ENCODE results near the gene ATP5PF. TPM values are rescaled to one million over a fixed set of nuclear protein-coding genes. Genes with fewer than 3 reads are reported as not detected.
A peak's percentile ranks its signal among the peaks of the same experiment; 100 is the strongest.
"Not testable (repeated sequence)": the region's sequence is repeated elsewhere in the genome, so short reads cannot be mapped to it uniquely, and the experiment has no call there.

ATP5PF gene
- total RNA-seq, 2 donors from 2014 or later, result 52.1 to 124 TPM

DNA sequence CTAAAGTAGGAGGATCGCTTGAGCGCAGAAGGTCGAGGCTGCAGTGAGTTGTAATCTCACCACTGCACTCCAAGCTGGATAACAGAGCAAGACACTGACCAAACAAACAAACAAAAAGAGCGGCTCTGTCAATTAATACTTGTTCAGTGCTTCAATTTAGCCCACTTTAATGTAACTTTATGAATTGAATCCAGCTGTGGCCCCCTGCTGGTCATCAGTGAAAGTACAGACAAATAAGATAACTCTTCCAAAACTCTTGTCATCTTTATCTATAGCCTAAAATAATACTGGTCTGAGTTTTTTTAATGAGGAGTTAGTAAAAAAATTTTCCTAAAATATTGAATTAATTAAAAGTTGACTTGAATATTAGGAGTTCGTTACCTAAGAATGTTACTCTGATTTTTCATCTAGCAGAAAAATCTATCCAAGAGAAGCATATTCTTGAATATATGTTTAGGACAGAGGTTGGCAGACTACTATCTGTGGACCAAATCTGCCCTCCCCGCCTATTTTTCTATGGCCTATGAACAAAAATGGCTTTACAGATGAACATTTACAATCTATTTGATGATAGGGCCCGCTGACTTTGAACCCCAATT, 26.1 kb downstream of the ATP5PF start:
- Mint-ChIP-seq H3K4me3 (no peak overlapping the region), H3K27ac (no peak overlapping the region), H3K27me3 (no peaks in the 10 kb centered on the region), H3K36me3 (no peaks in the 10 kb centered on the region), H3K4me1 (ENCODE audit: low read depth in 2 of 2) (peaks cover 7 to 8% of the 10 kb centered on the region in 2 donors), H3K9me3 (no peaks in the 10 kb centered on the region)
- ATAC-seq, result no peak
- peak; percentile 65 for DNase-seq (ENCODE audit: low spot score)

DNA sequence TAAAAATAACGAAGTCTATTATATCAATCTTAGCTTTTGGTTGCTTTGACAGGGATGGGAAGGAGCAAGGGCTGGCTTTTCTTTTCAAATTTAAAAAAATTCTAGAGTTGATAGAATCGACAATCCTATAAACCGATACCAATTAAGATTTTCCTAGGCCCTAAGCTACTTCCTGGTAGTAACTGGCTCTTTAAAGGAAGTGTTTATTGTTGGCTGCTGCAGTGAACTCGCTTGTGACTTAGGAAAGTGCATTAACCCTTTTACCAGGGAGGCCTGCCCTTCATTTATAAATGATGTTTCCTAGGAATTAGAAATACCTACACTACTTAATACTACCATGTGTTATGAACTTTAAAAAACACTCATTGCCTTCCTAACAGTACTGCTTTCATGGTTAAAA, 33.2 kb downstream of the ATP5PF start:
- no peak overlapping the region for H3K4me3 Mint-ChIP-seq
- H3K27me3 Mint-ChIP-seq, result no peaks in the 10 kb centered on the region
- H3K27ac Mint-ChIP-seq, result no peak overlapping the region
- no peaks in the 10 kb centered on the region for H3K4me1 Mint-ChIP-seq (ENCODE audit: low read depth in 2 of 2)
- ATAC-seq, result no peak
- H3K36me3 Mint-ChIP-seq, result no peaks in the 10 kb centered on the region
- no peaks in the 10 kb centered on the region for H3K9me3 Mint-ChIP-seq
- no peak for DNase-seq (ENCODE audit: low spot score)

- ATAC-seq (no peak), DNase-seq (ENCODE audit: low spot score) (no peak)
- no peaks in the 10 kb centered on the region for H3K27me3 Mint-ChIP-seq
- H3K36me3 Mint-ChIP-seq, result no peaks in the 10 kb centered on the region
- no peak overlapping the region for H3K4me3 Mint-ChIP-seq
- H3K27ac Mint-ChIP-seq, result no peak overlapping the region
- H3K9me3 Mint-ChIP-seq, result no peaks in the 10 kb centered on the region
- no peaks in the 10 kb centered on the region for H3K4me1 Mint-ChIP-seq (ENCODE audit: low read depth in 2 of 2)
These were observed 34.0 kb downstream of the ATP5PF start for GRCh38 chr21:25700741-25701140.

DNA sequence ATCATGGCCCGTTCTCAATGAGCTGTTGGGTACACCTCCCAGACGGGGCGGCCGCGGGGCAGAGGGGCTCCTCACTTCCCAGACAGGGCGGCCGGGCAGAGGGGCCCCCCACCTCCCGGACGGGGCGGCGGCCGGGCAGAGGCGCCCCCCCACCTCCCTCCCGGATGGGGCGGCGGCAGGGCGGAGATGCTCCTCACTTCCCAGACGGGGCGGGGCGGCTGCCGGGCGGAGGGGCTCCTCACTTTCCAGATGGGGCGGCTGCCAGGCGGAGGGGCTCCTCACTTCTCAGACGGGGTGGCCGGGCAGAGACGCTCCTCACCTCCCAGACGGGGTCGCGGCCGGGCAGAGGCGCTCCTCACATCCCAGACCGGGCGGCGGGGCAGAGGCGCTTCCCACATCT, 39.2 kb downstream of the ATP5PF start:
- ATAC-seq, result not testable (repeated sequence)

DNA sequence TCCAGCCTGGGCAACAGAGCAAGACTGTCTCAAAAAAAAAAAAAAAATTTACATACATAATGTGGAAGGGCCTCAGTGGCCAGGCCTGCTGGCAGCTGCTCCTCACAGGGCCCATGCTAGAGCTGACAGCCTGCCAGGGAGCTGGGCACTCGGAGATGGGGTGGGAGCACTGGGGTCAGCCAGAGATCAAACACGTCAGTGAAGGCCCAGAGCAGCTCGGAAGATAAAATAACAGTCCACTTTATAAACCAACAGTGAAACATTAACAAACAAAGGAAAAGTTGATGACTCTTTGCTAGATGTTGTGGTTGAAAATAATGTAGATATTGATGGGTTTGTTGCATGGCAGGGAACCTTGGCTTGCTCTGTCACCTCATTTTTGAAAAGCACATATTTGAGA, 42.7 kb downstream of the ATP5PF start:
- Mint-ChIP-seq H3K4me3 (no peak overlapping the region), H3K9me3 (no peaks in the 10 kb centered on the region), H3K27ac (no peak overlapping the region), H3K36me3 (no peaks in the 10 kb centered on the region), H3K27me3 (peaks cover 6 to 16% of the 10 kb centered on the region in 2 donors), H3K4me1 (ENCODE audit: low read depth in 2 of 2) (no peaks in the 10 kb centered on the region)
- DNase-seq (ENCODE audit: low spot score), result no peak
- ATAC-seq, result no peak

More for the DNA sequence above, 39.2 kb downstream of the ATP5PF start:
- H3K9me3 Mint-ChIP-seq; H3K36me3 Mint-ChIP-seq; DNase-seq (ENCODE audit: low spot score); H3K4me1 Mint-ChIP-seq (ENCODE audit: low read depth in 2 of 2); H3K27me3 Mint-ChIP-seq; H3K27ac Mint-ChIP-seq; H3K4me3 Mint-ChIP-seq: not testable (repeated sequence)

DNA sequence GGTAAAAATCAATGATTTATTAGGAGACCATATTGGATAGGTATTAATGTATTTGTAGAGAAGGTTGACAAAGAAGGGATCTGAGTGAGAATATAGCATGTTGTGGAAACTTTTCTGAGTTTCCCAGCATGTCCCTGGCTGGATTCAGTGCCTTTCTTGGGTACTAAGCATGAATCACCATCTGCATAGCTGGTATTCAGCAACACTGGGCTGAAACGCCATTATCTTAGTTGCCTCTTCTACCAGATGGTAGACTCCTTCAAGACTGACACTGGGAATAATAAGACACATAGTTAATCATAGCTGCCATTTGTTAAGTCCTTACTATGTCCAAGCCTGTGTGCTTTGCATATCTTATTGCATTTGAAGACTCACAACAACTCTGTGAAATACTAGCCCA, 45.5 kb downstream of the ATP5PF start:
- no peaks in the 10 kb centered on the region for H3K36me3 Mint-ChIP-seq
- no peak overlapping the region for H3K27ac Mint-ChIP-seq
- no peak for DNase-seq (ENCODE audit: low spot score)
- no peaks in the 10 kb centered on the region for H3K4me1 Mint-ChIP-seq (ENCODE audit: low read depth in 2 of 2)
- no peak for ATAC-seq
- H3K9me3 Mint-ChIP-seq, result no peaks in the 10 kb centered on the region
- peaks cover 11 to 16% of the 10 kb centered on the region in 2 donors for H3K27me3 Mint-ChIP-seq
- no peak overlapping the region for H3K4me3 Mint-ChIP-seq

DNA sequence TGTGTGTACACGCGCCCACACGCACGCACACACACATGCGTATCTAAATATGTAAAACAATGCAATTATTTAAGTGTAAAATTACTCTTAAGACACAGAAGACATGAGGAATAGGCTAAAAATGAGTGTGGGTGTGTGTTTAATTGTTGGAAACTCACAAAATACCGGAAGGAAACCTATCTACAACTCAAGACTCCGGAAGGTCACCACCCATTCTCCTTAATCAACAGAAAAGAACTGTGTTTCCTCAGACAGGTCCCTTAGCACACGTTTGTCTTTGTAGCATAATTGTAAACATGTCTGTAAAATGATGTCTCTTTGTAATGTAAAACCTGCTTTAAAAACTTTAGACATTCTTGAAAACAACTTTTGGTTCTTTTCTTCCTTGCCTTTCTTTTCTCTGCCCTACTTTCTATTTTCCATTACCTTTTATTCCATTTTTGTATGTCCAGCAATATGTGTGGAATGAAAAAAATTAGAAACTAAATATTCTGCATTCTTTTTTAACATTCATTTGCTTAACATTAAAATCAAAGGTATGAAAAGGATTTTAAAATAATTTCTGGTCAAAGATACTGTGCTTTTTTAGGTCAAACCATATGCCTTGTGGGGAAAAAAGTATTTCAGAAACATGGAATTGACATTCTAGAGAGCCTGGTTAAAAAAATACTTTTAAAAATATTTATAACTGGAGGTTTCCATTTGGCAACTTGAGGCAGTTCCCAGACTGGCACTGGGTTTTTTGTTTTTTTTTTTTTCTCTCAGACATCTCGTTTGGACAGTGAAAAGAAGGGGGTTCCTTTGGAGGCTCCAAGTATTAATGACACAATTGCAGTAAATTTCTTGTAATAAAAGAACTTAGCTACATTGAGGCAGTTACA, 46.2 kb downstream of the ATP5PF start:
- ATAC-seq, result no peak
- no peaks in the 10 kb centered on the region for H3K36me3 Mint-ChIP-seq
- H3K9me3 Mint-ChIP-seq, result no peaks in the 10 kb centered on the region
- no peak overlapping the region for H3K4me3 Mint-ChIP-seq
- H3K27me3 Mint-ChIP-seq, result peaks cover 11 to 16% of the 10 kb centered on the region in 2 donors
- no peak for DNase-seq (ENCODE audit: low spot score)
- H3K27ac Mint-ChIP-seq, result no peak overlapping the region
- H3K4me1 Mint-ChIP-seq (ENCODE audit: low read depth in 2 of 2), result no peaks in the 10 kb centered on the region

GRCh38 chr21:25687787-25688186, 46.9 kb downstream of the ATP5PF start:
- H3K27me3 Mint-ChIP-seq, result peaks cover 11 to 16% of the 10 kb centered on the region in 2 donors
- H3K36me3 Mint-ChIP-seq, result no peaks in the 10 kb centered on the region
- no peaks in the 10 kb centered on the region for H3K4me1 Mint-ChIP-seq (ENCODE audit: low read depth in 2 of 2)
- ATAC-seq (no peak), DNase-seq (ENCODE audit: low spot score) (no peak)
- no peaks in the 10 kb centered on the region for H3K9me3 Mint-ChIP-seq
- no peak overlapping the region for H3K27ac Mint-ChIP-seq
- H3K4me3 Mint-ChIP-seq, result no peak overlapping the region

DNA sequence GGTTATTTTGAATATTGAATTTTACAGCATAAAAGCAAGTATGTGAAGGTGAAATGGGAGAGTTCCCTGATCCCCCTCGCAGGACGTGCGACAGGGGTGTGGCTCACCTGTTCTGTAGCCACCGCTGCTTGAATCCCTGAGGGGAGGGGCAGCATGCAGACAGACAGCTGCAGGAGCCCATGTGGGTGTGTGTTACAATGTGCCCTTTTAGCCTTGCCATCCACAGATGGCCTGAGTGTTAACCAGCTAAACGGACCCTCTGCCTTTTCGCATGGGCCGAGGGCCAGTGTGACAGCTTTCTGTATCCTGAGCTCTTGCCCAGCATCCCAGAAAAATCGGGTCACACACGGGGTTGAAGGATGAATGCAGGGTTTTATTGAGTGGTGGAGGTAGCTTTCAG, 52.3 kb downstream of the ATP5PF start:
- Mint-ChIP-seq H3K4me3 (no peak overlapping the region), H3K9me3 (no peaks in the 10 kb centered on the region), H3K4me1 (ENCODE audit: low read depth in 2 of 2) (no peaks in the 10 kb centered on the region), H3K27me3 (peaks cover 13 to 16% of the 10 kb centered on the region in 2 donors), H3K27ac (no peak overlapping the region), H3K36me3 (no peaks in the 10 kb centered on the region)
- DNase-seq (ENCODE audit: low spot score) (no peak), ATAC-seq (no peak)

DNA sequence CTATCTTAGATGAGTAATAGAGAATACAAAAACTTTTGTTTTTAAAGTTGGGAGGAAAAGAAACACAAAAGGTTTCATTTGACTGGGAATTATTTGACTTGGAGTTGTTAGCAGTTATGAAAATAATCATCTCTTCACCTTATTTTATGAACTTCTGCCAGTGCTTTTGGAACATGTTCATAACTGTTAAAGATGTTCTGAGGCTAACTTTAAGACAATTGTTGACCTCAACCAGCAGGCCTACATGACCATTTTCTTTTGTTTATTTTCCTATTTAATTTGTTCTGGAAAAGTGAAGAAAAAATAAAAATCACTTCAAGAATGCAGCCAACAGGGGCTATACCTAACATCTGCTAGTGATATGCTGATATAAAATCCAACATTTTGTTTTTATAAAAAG, 58.3 kb downstream of the ATP5PF start:
- no peak for ATAC-seq
- DNase-seq (ENCODE audit: low spot score), result no peak
- Mint-ChIP-seq H3K4me3 (no peak overlapping the region), H3K4me1 (ENCODE audit: low read depth in 2 of 2) (no peaks in the 10 kb centered on the region), H3K27ac (no peak overlapping the region), H3K9me3 (peaks cover 4% of the 10 kb centered on the region), H3K36me3 (no peaks in the 10 kb centered on the region), H3K27me3 (peaks cover 10 to 25% of the 10 kb centered on the region in 2 donors)

Other genes starting within 250 kb of the ATP5PF start
- 10 to 100 TPM; 40.6 to 46.1 TPM for gene MRPL39, start 127.4 kb downstream of the ATP5PF start, total RNA-seq
- gene JAM2, start 95.6 kb downstream of the ATP5PF start, total RNA-seq, result under 1 TPM; 0.45 to 0.50 TPM
- 10 to 100 TPM; 23.5 to 23.6 TPM for gene GABPA, start 68 bp upstream of the ATP5PF start, total RNA-seq

Data from natural killer cell treated with Interleukin-12 subunit alpha and Interleukin-12 subunit beta and Interleukin-15 and Interleukin-18, amount 100 ng/mL, for 72 hours (primary cell).